Measurements from ENCODE around the gene RMRP.

- TF ChIP-seq CREB5 (CRISPR knock-in tag; IDR thresholded peaks at IDR 0.05; ENCODE audit: low read depth) (no peak), POU6F1 (CRISPR knock-in tag; IDR thresholded peaks at IDR 0.05; ENCODE audit: borderline replicate concordance, low read depth) (no peak), CSDC2 (CRISPR knock-in tag; IDR thresholded peaks at IDR 0.05) (no peak), TOX (CRISPR knock-in tag; IDR thresholded peaks at IDR 0.05; ENCODE audit: borderline replicate concordance) (no peak), OSR1 (CRISPR knock-in tag; IDR thresholded peaks at IDR 0.05) (no peak), ZNF565 (CRISPR knock-in tag; conservative IDR thresholded peaks at IDR 0.05; ENCODE audit: low read depth) (no peak), ZFP30 (CRISPR knock-in tag; IDR thresholded peaks at IDR 0.05) (no peak), PATZ1 (CRISPR knock-in tag; IDR thresholded peaks at IDR 0.05; ENCODE audit: borderline replicate concordance) (no peak), RARB (CRISPR knock-in tag; IDR thresholded peaks at IDR 0.05) (no peak), ISL1 (CRISPR knock-in tag; IDR thresholded peaks at IDR 0.05) (no peak), PPARA (CRISPR knock-in tag; IDR thresholded peaks at IDR 0.05; ENCODE audit: borderline replicate concordance) (no peak)
Measured at GRCh38 chr9:35674025-35674361, 16.2 kb upstream of the RMRP start.
